SK-N-SH (cell line): ENCODE data around the gene GFM1. TPM values are rescaled to one million over a fixed set of nuclear protein-coding genes. Genes with fewer than 3 reads are reported as not detected.

Experiments used
- CTCF ChIA-PET: fragments of 300-600, 350-600 bp; formaldehyde crosslinking; extraction: SDS; loops from one replicate; lab custom pipeline; 2021; lab: Yijun Ruan, JAX
- POLR2A ChIA-PET: fragments of 350-600 bp; sonication (Branson Sonifier 250); formaldehyde crosslinking; extraction: SDS; loops from one replicate; lab custom pipeline; 2020; ENCODE audit warnings: antibody characterized with exemption, inconsistent platforms; lab: Yijun Ruan, JAX
- DNase-seq: peaks from one replicate; pipeline ENCODE4 v3.0.0; 2012
- H2AFZ ChIP-seq: fragments of 200-600 bp; sonication (generic); 2 replicates; pipeline ENCODE4 v1.8.1; 2016; ENCODE audit warnings: antibody characterized with exemption, mild to moderate bottlenecking, low read depth
- H3F3A ChIP-seq: fragments of 200-600 bp; sonication (generic); replicated peaks from 2 replicates; pipeline ENCODE3; 2016; ENCODE audit warnings: antibody characterized with exemption, mild to moderate bottlenecking; ENCODE audit not compliant: insufficient read depth
- H3K27ac ChIP-seq, 2 experiments: fragments of 200-500 bp in 1 of 2; fragments of 200-600 bp in 1 of 2; sonication (Bioruptor generic) in 1 of 2; sonication (generic), shearing (Covaris generic) in 1 of 2; 2 replicates each; pipeline versions ENCODE4 v1.5.1 to v1.6.1; 2014 to 2016; ENCODE audit warnings: low read depth in 2 of 2, inconsistent platforms in 1 of 2, low read length in 1 of 2, mild to moderate bottlenecking in 1 of 2, mixed read lengths in 1 of 2
- H3K27me3 ChIP-seq: fragments of 200-600 bp; sonication (generic), shearing (Covaris generic); 2 replicates; pipeline ENCODE4 v1.6.1; 2016; ENCODE audit warnings: mixed run types; ENCODE audit not compliant: insufficient read depth
- H3K36me3 ChIP-seq, 2 experiments: fragments of 200-500 bp in 1 of 2; fragments of 200-600 bp in 1 of 2; sonication (Bioruptor generic) in 1 of 2; sonication (generic) in 1 of 2; replicated peaks in 1 of 2; 2 replicates each; pipeline versions ENCODE3 to v1.5.1; 2014 to 2016; ENCODE audit warnings: low read length in 1 of 2, mild to moderate bottlenecking in 1 of 2; ENCODE audit not compliant: insufficient read depth in 2 of 2, control insufficient read depth in 1 of 2
- H3K4me1 ChIP-seq, 2 experiments: fragments of 200-500 bp in 1 of 2; fragments of 200-600 bp in 1 of 2; sonication (Bioruptor generic) in 1 of 2; sonication (generic), shearing (Covaris generic) in 1 of 2; 2 replicates each; pipeline versions ENCODE4 v1.5.1 to v1.6.1; 2014 to 2016; ENCODE audit warnings: low read depth in 1 of 2, low read length in 1 of 2, mixed run types in 1 of 2; ENCODE audit not compliant: insufficient read depth in 2 of 2, control insufficient read depth in 1 of 2
- H3K4me2 ChIP-seq: fragments of 200-600 bp; sonication (generic), shearing (Covaris generic); 2 replicates; pipeline ENCODE4 v1.6.1; 2017; ENCODE audit warnings: mixed run types
- H3K4me3 ChIP-seq, 2 experiments: fragments of 200-500 bp in 1 of 2; fragments of 200-600 bp in 1 of 2; sonication (Bioruptor generic) in 1 of 2; sonication (generic), shearing (Covaris generic) in 1 of 2; 2 replicates each; pipeline versions ENCODE4 v1.5.1 to v1.8.1; 2014 to 2016; ENCODE audit warnings: low read depth in 2 of 2, inconsistent platforms in 1 of 2, low read length in 1 of 2, mild to moderate bottlenecking in 1 of 2, mixed read lengths in 1 of 2, moderate library complexity in 1 of 2
- H3K79me2 ChIP-seq: fragments of 200-600 bp; sonication (generic); 2 replicates; pipeline ENCODE4 v1.8.1; 2017; ENCODE audit warnings: mild to moderate bottlenecking; ENCODE audit not compliant: insufficient read depth
- H3K9ac ChIP-seq: fragments of 200-600 bp; sonication (generic); 2 replicates; pipeline ENCODE4 v1.6.1; 2017; ENCODE audit warnings: mixed run types
- H3K9me2 ChIP-seq: fragments of 200-600 bp; sonication (generic); 2 replicates; pipeline ENCODE4 v1.6.1; 2017; ENCODE audit warnings: mixed run types
- H3K9me3 ChIP-seq: fragments of 200-600 bp; sonication (generic); 2 replicates; pipeline ENCODE4 v1.6.1; 2017; ENCODE audit warnings: mixed run types, mild to moderate bottlenecking, moderate library complexity
- H4K20me1 ChIP-seq: fragments of 200-600 bp; sonication (generic); 2 replicates; pipeline ENCODE4 v1.6.1; 2017; ENCODE audit warnings: mild to moderate bottlenecking, mixed run types; ENCODE audit not compliant: insufficient read depth
- CHD2 ChIP-seq: fragments of 150-350 bp; IDR thresholded peaks from 2 replicates; pipeline ENCODE4 v1.6.1; 2018; ENCODE audit warnings: low read length; ENCODE audit not compliant: partially characterized antibody
- ELF1 ChIP-seq: IDR thresholded peaks from 2 replicates; pipeline ENCODE4 v1.4.0; 2012
- EZH2phosphoT487 ChIP-seq: fragments of 200-600 bp; sonication (generic); IDR thresholded peaks from 2 replicates; pipeline ENCODE4 v1.6.1; 2017; ENCODE audit warnings: low read depth, mixed run types, mild to moderate bottlenecking, antibody characterized with exemption, moderate library complexity, borderline replicate concordance
- FOXJ3 ChIP-seq: sonication (generic); formaldehyde crosslinking; IDR thresholded peaks from 2 replicates; pipeline ENCODE4 v1.5.1; 2020; ENCODE audit warnings: mild to moderate bottlenecking, missing genetic modification reagents
- MEF2A ChIP-seq: IDR thresholded peaks from 2 replicates; pipeline ENCODE4 v1.4.0; 2012; ENCODE audit warnings: low read depth, borderline replicate concordance
- MXI1 ChIP-seq: IDR thresholded peaks from 2 replicates; pipeline ENCODE4 v1.6.1; 2012; ENCODE audit warnings: mild to moderate bottlenecking, low read depth, low read length, improper control_type of control experiment
- RFX5 ChIP-seq: IDR thresholded peaks from 2 replicates; pipeline ENCODE4 v1.6.1; 2012; ENCODE audit warnings: mild to moderate bottlenecking, improper control_type of control experiment, low read length
- RXRA ChIP-seq: IDR thresholded peaks from 2 replicates; pipeline ENCODE4 v1.4.0; 2012; ENCODE audit warnings: low read depth, mild to moderate bottlenecking, borderline replicate concordance
- SIN3A ChIP-seq: IDR thresholded peaks from 2 replicates; pipeline ENCODE4 v1.6.1; 2012; ENCODE audit warnings: low read depth, mild to moderate bottlenecking, low read length, moderate library complexity, borderline replicate concordance
- SMC3 ChIP-seq: IDR thresholded peaks from 2 replicates; pipeline ENCODE4 v1.6.1; 2012; ENCODE audit warnings: low read depth, low read length, improper control_type of control experiment
- TCF12 ChIP-seq: IDR thresholded peaks from 2 replicates; pipeline ENCODE4 v1.4.0; 2012
- TEAD4 ChIP-seq: IDR thresholded peaks from 2 replicates; pipeline ENCODE4 v1.4.0; 2012; ENCODE audit warnings: mild to moderate bottlenecking, borderline replicate concordance; ENCODE audit not compliant: insufficient read depth
- YY1 ChIP-seq: IDR thresholded peaks from 2 replicates; pipeline ENCODE4 v1.4.0; 2012; ENCODE audit warnings: low read depth, mild to moderate bottlenecking
- WGBS: methylation state at CpG from one replicate; pipeline ENCODE4 v1.1.6; 2017; ENCODE audit warnings: low lambda C conversion rate; 5-methylcytosine and 5-hydroxymethylcytosine counted together
- polyA plus RNA-seq, 3 experiments: library from polyadenylated mRNA; depleted of rRNA; stranded (reverse); fragments of >200 nt; gene quantifications; 2 replicates each; pipeline ENCODE4 v1.2.3, GENCODE V29; 2012
- TF ChIP-seq, protein P1 (sequence below): fragments of 150-350 bp; IDR thresholded peaks from 2 replicates; pipeline ENCODE4 v1.6.1; 2017; ENCODE audit warnings: antibody characterized with exemption, low read length, low read depth, borderline replicate concordance
- TF ChIP-seq, protein P2 (sequence below): IDR thresholded peaks from 2 replicates; pipeline ENCODE4; 2012
- TF ChIP-seq, protein P3 (sequence below): IDR thresholded peaks from 2 replicates; pipeline ENCODE4 v1.6.1; 2012; ENCODE audit warnings: mild to moderate bottlenecking, low read depth, low read length, moderate library complexity
- TF ChIP-seq, protein P4 (sequence below): IDR thresholded peaks from 2 replicates; pipeline ENCODE4 v1.4.0; 2012; ENCODE audit warnings: low read depth, borderline replicate concordance
- TF ChIP-seq, protein P5 (sequence below): IDR thresholded peaks from 2 replicates; pipeline ENCODE4 v1.4.0; 2012; ENCODE audit warnings: low read depth

Gene GFM1
- polyA plus RNA-seq, 1 of the 3 experiments (the other 2 are of a cell fraction): 25.2 TPM

GRCh38 chr3:158660711-158661110, 16.4 kb downstream of the GFM1 start:
- Histone ChIP-seq H3K36me3 (peaks cover 79 to 82% of the 10 kb centered on the region in 2 experiments), H3K4me2 (no peak overlapping the region), H3K4me3 (no peak overlapping the region), H2AFZ (no peak overlapping the region), H3K4me1 (no peaks in the 10 kb centered on the region), H3K9me2 (no peaks in the 10 kb centered on the region), H3K27me3 (no peaks in the 10 kb centered on the region), H3F3A (peaks cover 21% of the 10 kb centered on the region), H3K9me3 (no peaks in the 10 kb centered on the region), H3K27ac (no peak overlapping the region), H3K79me2 (no peaks in the 10 kb centered on the region), H4K20me1 (no peaks in the 10 kb centered on the region), H3K9ac (no peak overlapping the region)
- DNase-seq: no peak
- POLR2A ChIA-PET: no interaction called here
- TF ChIP-seq EZH2phosphoT487 (no peak), CHD2 (no peak), RFX5 (no peak), SIN3A (no peak), YY1 (no peak), ELF1 (no peak), TCF12 (no peak), TEAD4 (no peak), RXRA (no peak), MEF2A (no peak), FOXJ3 (CRISPR knock-in tag) (no peak), SMC3 (no peak), MXI1 (no peak)
- TF ChIP-seq, protein P1, sequence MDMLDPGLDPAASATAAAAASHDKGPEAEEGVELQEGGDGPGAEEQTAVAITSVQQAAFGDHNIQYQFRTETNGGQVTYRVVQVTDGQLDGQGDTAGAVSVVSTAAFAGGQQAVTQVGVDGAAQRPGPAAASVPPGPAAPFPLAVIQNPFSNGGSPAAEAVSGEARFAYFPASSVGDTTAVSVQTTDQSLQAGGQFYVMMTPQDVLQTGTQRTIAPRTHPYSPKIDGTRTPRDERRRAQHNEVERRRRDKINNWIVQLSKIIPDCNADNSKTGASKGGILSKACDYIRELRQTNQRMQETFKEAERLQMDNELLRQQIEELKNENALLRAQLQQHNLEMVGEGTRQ: no peak
- TF ChIP-seq, protein P2, sequence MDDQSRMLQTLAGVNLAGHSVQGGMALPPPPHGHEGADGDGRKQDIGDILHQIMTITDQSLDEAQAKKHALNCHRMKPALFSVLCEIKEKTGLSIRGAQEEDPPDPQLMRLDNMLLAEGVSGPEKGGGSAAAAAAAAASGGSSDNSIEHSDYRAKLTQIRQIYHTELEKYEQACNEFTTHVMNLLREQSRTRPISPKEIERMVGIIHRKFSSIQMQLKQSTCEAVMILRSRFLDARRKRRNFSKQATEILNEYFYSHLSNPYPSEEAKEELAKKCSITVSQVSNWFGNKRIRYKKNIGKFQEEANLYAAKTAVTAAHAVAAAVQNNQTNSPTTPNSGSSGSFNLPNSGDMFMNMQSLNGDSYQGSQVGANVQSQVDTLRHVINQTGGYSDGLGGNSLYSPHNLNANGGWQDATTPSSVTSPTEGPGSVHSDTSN: no peak
- TF ChIP-seq, protein P3, sequence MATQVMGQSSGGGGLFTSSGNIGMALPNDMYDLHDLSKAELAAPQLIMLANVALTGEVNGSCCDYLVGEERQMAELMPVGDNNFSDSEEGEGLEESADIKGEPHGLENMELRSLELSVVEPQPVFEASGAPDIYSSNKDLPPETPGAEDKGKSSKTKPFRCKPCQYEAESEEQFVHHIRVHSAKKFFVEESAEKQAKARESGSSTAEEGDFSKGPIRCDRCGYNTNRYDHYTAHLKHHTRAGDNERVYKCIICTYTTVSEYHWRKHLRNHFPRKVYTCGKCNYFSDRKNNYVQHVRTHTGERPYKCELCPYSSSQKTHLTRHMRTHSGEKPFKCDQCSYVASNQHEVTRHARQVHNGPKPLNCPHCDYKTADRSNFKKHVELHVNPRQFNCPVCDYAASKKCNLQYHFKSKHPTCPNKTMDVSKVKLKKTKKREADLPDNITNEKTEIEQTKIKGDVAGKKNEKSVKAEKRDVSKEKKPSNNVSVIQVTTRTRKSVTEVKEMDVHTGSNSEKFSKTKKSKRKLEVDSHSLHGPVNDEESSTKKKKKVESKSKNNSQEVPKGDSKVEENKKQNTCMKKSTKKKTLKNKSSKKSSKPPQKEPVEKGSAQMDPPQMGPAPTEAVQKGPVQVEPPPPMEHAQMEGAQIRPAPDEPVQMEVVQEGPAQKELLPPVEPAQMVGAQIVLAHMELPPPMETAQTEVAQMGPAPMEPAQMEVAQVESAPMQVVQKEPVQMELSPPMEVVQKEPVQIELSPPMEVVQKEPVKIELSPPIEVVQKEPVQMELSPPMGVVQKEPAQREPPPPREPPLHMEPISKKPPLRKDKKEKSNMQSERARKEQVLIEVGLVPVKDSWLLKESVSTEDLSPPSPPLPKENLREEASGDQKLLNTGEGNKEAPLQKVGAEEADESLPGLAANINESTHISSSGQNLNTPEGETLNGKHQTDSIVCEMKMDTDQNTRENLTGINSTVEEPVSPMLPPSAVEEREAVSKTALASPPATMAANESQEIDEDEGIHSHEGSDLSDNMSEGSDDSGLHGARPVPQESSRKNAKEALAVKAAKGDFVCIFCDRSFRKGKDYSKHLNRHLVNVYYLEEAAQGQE: no peak
- TF ChIP-seq, protein P4, sequence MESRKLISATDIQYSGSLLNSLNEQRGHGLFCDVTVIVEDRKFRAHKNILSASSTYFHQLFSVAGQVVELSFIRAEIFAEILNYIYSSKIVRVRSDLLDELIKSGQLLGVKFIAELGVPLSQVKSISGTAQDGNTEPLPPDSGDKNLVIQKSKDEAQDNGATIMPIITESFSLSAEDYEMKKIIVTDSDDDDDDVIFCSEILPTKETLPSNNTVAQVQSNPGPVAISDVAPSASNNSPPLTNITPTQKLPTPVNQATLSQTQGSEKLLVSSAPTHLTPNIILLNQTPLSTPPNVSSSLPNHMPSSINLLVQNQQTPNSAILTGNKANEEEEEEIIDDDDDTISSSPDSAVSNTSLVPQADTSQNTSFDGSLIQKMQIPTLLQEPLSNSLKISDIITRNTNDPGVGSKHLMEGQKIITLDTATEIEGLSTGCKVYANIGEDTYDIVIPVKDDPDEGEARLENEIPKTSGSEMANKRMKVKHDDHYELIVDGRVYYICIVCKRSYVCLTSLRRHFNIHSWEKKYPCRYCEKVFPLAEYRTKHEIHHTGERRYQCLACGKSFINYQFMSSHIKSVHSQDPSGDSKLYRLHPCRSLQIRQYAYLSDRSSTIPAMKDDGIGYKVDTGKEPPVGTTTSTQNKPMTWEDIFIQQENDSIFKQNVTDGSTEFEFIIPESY: no peak
- TF ChIP-seq, protein P5, sequence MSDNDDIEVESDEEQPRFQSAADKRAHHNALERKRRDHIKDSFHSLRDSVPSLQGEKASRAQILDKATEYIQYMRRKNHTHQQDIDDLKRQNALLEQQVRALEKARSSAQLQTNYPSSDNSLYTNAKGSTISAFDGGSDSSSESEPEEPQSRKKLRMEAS: no peak
- CTCF ChIA-PET: interaction anchor here (0.6 to 3.9 kb wide), 12 partner anchors 9 to 134 kb away, joined by 3 to 61 read pairs (median 5); partner anchors contain the start of gene GFM1
- WGBS: 97% methylated on average over 4 of the region's 4 CpGs
